Stimulated activated CD4-positive, alpha-beta T cell treated with anti-CD3 and anti-CD28 coated beads, Interleukin-1b, Interleukin-23, amount 100 ng/mL, for 4 hours (primary cell): ENCODE results near the gene MIEN1.
"Not testable (repeated sequence)": the region's sequence is repeated elsewhere in the genome, so short reads cannot be mapped to it uniquely, and the experiment has no call there.

ENCODE experiments used
- DNase-seq, 2 donors: peaks; one replicate each; pipeline ENCODE4 v3.0.0-alpha.2; 2020; ENCODE audit warnings: low read depth in 2 of 2

The MIEN1 gene

DNA sequence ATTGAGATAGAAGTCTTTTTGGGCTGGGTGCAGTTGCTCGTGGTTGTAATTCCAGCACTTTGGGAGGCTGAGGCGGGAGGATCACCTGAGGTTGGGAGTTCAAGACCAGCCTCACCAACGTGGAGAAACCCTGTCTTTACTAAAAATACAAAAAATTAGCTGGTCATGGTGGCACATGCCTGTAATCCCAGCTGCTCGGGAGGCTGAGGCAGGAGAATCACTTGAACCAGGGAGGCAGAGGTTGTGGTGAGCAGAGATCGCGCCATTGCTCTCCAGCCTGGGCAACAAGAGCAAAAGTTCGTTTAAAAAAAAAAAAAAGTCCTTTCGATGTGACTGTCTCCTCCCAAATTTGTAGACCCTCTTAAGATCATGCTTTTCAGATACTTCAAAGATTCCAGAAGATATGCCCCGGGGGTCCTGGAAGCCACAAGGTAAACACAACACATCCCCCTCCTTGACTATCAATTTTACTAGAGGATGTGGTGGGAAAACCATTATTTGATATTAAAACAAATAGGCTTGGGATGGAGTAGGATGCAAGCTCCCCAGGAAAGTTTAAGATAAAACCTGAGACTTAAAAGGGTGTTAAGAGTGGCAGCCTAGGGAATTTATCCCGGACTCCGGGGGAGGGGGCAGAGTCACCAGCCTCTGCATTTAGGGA, 31.0 kb downstream of the MIEN1 start:
- not testable (repeated sequence) for DNase-seq

DNA sequence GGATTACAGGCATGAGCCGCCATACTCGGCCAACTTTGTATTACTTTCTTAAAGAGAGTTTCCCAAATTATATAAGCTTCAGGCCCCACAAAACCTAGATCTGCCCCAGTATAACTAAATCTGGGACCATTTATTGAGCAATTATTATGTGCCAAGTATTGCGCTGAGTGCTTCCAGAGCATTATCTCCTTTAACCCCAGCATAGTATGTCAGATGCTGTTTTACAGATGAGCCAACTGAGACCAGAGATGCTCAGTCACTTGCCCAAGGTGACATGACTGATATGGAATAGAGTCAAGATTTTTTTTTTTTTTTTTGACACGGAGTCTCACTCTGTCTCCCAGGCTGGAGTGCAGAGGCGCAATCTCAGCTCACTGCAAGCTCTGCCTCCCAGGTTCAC, 32.4 kb downstream of the MIEN1 start:
- no peak for DNase-seq

DNA sequence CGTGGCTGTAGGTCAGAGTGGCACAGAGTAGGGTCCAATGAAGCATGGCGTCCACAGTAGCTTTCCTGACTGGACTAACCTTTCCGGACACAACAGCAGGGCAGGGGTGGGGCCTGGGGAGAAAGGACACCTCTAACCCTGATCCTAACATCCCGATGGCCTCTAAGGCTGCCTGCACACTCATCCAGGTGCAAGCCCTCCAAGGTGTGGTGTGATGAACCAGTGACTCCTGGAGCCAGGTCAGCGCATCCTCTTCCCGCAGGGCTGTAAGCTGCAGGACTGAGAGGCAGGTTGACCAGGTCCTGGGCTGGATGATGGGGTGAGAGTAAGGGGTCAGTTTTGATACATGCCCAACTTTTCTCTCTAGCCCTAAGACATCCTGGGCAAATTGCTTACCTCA, 33.6 kb downstream of the MIEN1 start:
- no peak for DNase-seq

DNA sequence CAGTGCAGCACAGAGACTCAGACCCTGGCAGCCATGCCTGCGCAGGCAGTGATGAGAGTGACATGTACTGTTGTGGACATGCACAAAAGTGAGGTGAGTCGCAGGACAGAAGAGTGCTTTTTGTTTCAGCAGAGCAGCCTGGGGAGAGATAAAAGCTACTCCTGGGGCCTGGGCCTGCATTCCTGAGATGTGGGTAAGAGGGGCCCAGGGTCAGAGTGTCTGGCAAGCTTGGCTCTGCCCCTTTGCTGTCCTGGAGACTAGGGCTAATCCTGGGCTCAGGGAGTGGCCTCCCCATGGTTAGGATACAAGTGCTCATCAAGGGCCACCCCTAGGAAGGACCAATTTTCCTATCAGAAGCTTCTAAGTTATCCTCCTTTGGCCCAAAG, 35.2 kb downstream of the MIEN1 start:
- DNase-seq = no peak

DNA sequence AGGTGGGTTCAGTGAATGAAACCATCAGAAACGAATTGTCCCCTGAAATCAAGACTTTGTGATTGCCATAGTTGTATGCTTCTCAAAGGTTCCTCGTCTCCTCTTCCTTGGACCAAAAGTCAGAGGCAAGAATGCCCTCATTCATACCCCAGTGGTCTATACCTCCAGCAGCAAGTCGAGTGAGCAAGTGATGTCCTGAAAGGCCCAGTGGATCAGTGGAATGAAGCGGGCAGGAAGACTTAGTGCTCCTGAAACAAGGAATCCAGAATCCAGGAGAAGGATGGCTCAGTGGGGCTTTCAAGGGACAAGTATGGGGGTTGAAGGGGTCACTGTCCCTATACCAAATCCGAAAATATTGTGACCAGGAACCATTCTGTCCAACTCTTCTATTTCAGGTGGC, 35.7 kb downstream of the MIEN1 start:
- DNase-seq = no peak

DNA sequence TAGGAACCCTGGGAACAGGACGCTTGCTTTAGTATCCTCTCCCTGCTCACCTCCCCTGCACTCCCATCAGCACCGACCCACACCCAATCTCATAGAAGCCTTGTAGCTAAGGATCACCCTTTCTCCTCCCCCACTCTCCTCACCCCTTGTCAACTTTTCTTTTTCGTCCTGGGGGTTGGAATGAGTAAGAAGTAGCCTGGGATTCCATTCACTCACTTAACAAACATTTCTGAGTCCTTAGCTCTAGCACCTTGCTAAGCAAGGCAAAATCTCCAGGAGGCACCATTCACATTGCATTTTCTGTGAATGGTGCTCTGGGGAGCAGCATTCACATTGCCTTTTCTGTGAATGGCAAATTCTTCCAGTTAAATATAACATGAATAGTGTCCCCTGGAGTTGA, 41.4 kb downstream of the MIEN1 start:
- DNase-seq = no peak

DNA sequence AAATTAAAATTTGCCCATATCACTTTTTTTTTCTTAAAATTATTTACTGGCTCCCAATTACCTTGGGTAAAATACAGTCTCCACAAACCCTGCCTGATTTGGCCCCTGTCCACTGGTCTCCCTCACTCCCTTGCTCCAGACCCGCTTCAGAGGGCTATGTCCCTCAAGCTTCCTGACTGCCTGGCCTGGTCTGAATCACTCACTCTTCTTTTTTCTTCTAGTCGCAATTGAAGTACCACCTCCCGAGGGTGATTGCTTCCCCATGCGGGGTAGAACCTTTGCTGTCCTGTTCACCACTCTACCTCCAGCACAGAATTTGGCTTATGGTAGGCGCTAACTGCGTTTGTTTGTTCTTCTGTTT, 41.9 kb downstream of the MIEN1 start:
- no peak for DNase-seq

DNA sequence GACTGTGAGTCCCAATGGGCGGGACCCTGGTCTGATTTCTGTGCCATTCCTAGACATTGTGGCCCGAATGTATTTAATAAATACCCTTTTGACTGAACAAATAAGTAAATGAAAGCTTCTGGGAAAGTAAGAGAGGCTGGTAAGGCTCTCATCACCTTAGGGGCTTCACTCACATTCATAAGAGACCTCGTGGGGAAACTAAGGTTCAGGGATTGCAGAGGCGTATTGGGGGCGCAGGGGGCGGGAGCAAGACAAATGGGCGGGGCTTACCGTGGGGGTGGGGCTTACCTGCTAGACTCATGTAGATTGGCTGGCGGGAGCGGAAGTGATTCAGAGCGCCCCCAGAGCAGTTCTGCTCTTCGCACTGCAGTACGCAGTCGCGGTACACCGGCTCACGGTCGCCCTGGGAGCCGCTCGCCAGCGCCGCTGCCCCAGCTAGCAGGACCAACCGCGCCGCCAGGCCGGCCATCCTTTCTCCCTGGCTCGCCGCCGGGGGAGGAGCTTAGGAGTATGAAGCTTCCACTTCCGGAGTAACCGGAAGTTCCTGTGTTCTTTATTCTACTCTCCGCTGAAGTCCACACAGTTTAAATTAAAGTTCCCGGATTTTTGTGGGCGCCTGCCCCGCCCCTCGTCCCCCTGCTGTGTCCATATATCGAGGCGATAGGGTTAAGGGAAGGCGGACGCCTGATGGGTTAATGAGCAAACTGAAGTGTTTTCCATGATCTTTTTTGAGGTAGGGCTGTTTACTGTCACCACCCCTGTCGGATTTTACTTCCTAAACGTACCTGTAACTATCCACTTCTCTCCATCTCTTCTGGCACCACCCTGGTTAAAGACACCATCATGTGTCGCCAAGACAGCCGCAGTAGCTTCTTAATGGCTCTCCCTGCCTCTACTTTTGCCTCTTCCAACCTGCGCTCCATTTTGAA, 42.5 kb downstream of the MIEN1 start, which contains the start of gene PGAP3:
Gene PGAP3, minus strand, starts transcription at position 512 of the 929 bp plus-strand sequence. Its CDS starts 43 bp downstream, at position 469.
- peak; percentile 71 to 85 for DNase-seq

DNA sequence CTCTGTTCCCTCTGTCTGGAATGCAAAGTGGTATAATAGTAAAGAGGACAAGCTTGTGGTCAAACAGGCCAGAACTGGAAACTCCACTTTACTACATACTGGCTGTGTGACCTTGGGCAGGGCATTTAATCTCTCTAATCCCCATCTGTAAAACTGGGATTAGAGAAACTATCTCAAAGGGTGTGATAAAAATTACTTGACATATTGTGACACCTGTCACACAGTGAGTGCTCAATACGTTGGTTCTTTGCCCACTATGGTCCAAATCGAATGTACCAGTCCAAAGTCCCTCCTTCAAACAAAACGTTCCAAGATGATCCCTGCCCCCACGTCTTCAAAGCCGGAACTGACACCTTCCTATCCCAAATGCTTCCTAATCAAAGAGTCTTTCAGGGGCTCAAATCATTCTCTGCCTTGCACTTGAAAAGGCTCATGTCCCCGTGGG, 43.2 kb downstream of the MIEN1 start:
- no peak for DNase-seq

DNA sequence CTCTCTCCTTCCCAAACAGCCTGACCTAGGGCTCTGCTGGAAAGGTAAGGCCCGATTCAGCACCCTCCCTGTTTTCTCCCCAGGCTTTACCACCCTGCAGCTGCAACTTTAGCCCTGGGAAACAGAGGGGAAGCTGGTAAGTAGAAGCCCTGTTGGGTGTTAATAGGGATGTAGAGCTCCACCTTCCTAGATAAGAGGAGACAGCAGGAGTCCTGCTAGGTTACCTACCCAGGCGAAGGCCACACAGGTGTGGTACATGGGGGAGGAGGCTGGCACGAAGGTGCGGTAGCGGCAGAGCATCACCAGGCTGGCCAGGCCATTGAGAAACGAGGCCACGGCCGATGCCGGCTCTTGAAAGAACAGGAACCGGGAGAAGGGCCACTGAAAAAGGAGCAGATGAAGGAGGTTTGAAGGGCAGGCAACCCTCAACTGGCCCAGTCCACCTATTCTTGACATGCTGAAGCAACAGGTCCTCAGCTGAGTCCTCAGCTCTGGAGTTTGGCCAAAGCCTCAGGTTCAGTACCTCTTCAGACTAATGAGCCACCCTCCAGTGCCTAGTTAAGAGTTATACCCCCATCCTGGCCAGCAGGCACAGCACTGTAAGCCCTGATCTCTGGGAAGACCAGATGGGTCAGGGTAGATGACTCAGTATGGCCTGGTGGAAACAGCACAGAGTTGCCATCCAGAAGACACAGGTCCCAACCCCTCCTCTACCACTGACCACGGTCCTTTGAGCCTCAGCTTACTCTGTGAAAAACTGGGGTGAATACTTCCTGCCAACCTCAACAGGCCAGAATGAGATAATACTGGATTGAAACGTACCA, 45.8 kb downstream of the MIEN1 start:
- no peak for DNase-seq

DNA sequence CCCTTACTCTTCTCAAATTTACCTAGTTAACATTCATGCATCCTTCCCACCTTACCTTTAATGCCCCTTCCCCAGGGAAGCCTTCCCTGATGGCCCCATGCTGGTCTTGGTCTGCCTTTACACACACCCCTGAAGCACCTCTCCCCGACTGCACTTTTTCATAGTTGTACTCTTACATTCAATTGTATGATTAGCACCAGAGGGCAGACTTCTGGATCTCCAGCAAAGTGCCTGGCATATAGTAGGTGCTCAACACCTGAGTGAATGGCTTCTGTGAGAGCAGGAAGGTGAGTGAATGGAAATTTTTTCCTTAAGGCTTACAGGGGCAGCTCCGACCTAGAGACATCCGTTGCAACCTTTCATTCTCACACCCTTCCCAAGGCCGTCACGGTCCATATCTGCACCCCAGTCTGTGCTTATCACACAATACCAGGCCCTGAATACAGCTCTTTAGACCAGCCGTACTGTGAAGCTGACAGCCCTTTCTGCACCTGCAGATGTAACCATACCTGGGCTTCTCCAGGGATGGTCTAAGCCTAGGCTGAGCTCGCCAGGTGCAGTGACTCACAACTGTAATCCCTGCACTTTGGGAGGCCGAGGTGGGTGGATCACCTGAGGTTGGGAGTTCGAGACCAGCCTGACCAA, 46.9 kb downstream of the MIEN1 start:
- no peak for DNase-seq

DNA sequence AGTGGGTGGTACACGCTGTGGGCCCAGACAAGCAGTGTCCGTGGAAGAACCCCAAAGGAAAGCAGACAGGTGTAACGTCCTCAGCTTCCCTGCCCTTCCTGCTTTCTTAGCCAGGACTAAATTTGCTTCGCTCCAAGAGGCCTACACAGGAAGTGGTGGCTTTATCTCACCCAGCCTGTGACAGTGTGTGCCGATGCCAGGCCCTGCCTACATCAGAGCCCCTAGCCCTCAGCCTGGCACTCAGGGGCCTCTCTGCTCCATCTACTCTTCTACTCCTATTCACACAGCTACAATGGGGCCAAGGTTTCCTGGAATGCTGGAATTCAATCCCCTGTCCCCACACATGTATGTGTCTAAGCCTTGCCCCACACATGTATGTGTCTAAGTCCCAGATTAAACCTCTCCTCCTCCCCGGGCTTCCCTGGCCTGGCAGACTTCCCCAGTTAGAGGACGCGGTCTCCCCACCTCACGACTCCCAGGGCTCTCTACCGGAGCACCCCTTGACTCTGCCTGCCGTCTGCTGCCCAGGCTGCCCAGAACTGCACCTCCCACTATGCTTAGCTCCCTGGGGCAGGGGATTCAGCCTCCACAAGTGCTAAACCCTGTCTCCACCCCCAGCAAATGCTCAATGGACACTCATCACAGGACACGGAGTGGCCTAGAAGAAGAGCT, 50.7 kb downstream of the MIEN1 start:
- DNase-seq = peak in 1 of 2 donors; percentile 15
